GM12878 (cell line): Measurements from ENCODE around the gene BEGAIN. TPM values are rescaled to one million over a fixed set of nuclear protein-coding genes. Genes with fewer than 3 reads are reported as not detected.

Experiments used
- ATAC-seq: fragments of 200-7000 bp; cut with Tn5 transposase; 3 replicates; pipeline ENCODE4 v1.9.1; 2020; ENCODE audit warnings: mild to moderate bottlenecking, moderate library complexity
- BruUV-seq: library from RNA; stranded (reverse); fragments of 400-500 nt; replicated peaks from 2 replicates; lab custom pipeline; 2021; lab: Mats Ljungman, UMichigan
- CTCF ChIA-PET: fragments of 300-600 bp; sonication (Branson Sonifier 250); formaldehyde crosslinking; extraction: SDS; loops from one replicate; lab custom pipeline; 2021; ENCODE audit warnings: inconsistent platforms; lab: Yijun Ruan, JAX
- POLR2A ChIA-PET: fragments of 350-600 bp; formaldehyde crosslinking; extraction: SDS; loops from one replicate; lab custom pipeline; 2021; ENCODE audit warnings: inconsistent platforms; lab: Charles Lee
- RAD21 ChIA-PET: fragments of 300-600 bp; sonication (Branson Sonifier 250); formaldehyde crosslinking; loops from one replicate; lab custom pipeline; 2023; ENCODE audit warnings: antibody characterized with exemption; ENCODE audit not compliant: unreplicated experiment; lab: Charles Lee
- SMC1A ChIA-PET: fragments of 300-600 bp; sonication (Branson Sonifier 250); formaldehyde crosslinking; loops from one replicate; lab custom pipeline; 2023; ENCODE audit not compliant: unreplicated experiment, uncharacterized antibody; lab: Charles Lee
- DNase-seq: peaks from one replicate; pipeline ENCODE4 v3.0.0-alpha.2; 2011; ENCODE audit warnings: low read depth, low spot score
- FAIRE-seq: peaks from 3 replicates; lab custom pipeline; 2011; peaks lifted over from hg19 to GRCh38; lab: Jason Lieb, UNC
- H2AFZ ChIP-seq: 2 replicates; pipeline ENCODE4 v1.6.0; 2011; ENCODE audit warnings: low read depth, low read length, control low read depth; ENCODE audit not compliant: control insufficient read depth
- H3K27ac ChIP-seq: 2 replicates; pipeline ENCODE4 v1.5.1; 2011; ENCODE audit warnings: control low read depth; ENCODE audit not compliant: control insufficient read depth, insufficient read depth
- H3K27me3 ChIP-seq, 2 experiments: replicated peaks in 1 of 2; 2 replicates each; pipeline versions ENCODE4 v1.6.0 to v1.6.1; 2011; ENCODE audit warnings: low read length in 1 of 2; ENCODE audit not compliant: control insufficient read depth in 2 of 2, insufficient read depth in 2 of 2
- H3K36me3 ChIP-seq, 2 experiments: 2 replicates each; pipeline ENCODE4 v1.5.1; 2011; ENCODE audit warnings: low read length in 1 of 2; ENCODE audit not compliant: control insufficient read depth in 2 of 2, insufficient read depth in 2 of 2
- H3K4me1 ChIP-seq: 2 replicates; pipeline ENCODE4 v1.6.1; 2011; ENCODE audit warnings: mild to moderate bottlenecking, low read length, moderate library complexity, mixed read lengths; ENCODE audit not compliant: control insufficient read depth, insufficient read depth
- H3K4me2 ChIP-seq: 2 replicates; pipeline ENCODE4 v1.6.0; 2011; ENCODE audit warnings: control low read depth; ENCODE audit not compliant: control insufficient read depth, insufficient read depth
- H3K4me3 ChIP-seq: fragments of 200-600 bp; sonication (generic); 2 replicates; pipeline ENCODE4 v1.5.1; 2016
- H3K79me2 ChIP-seq: 2 replicates; pipeline ENCODE4 v1.6.0; 2011; ENCODE audit warnings: low read length; ENCODE audit not compliant: control insufficient read depth, insufficient read depth
- H3K9ac ChIP-seq: 2 replicates; pipeline ENCODE4 v1.8.0; 2011; ENCODE audit warnings: low read length, control low read depth, mixed read lengths; ENCODE audit not compliant: control insufficient read depth, insufficient read depth
- H3K9me3 ChIP-seq: replicated peaks from 3 replicates; pipeline ENCODE4 v1.5.1; 2011; ENCODE audit warnings: mild to moderate bottlenecking, low read length; ENCODE audit not compliant: control insufficient read depth, insufficient read depth
- H4K20me1 ChIP-seq: 2 replicates; pipeline ENCODE4 v1.6.0; 2011; ENCODE audit not compliant: control insufficient read depth, insufficient read depth
- BMI1 ChIP-seq: fragments of 450-650 bp; IDR thresholded peaks from 2 replicates; pipeline ENCODE4 v1.6.1; 2016; ENCODE audit warnings: mild to moderate bottlenecking, moderate library complexity, borderline replicate concordance
- CEBPZ ChIP-seq: fragments of 150-350 bp; IDR thresholded peaks from 2 replicates; pipeline ENCODE4 v1.6.1; 2016; ENCODE audit warnings: low read depth, low read length
- CHD2 ChIP-seq: IDR thresholded peaks from 2 replicates; pipeline ENCODE4 v1.6.1; 2011; ENCODE audit warnings: low read depth, low read length, improper control_type of control experiment, borderline replicate concordance
- IRF4 ChIP-seq: IDR thresholded peaks from 2 replicates; pipeline ENCODE4 v1.6.1; 2011; ENCODE audit warnings: low read depth, low read length
- IRF5 ChIP-seq: fragments of 450-650 bp; IDR thresholded peaks from 2 replicates; pipeline ENCODE4 v1.6.1; 2017; ENCODE audit warnings: borderline replicate concordance
- JUNB ChIP-seq: IDR thresholded peaks from 2 replicates; pipeline ENCODE4 v1.6.1; 2016; ENCODE audit warnings: antibody characterized with exemption, mild to moderate bottlenecking
- KDM1A ChIP-seq: fragments of 200-600 bp; sonication (generic); IDR thresholded peaks from 2 replicates; pipeline ENCODE4 v1.6.1; 2016; ENCODE audit warnings: borderline replicate concordance
- MEF2B ChIP-seq: fragments of 450-650 bp; IDR thresholded peaks from 2 replicates; pipeline ENCODE4 v1.6.1; 2018; ENCODE audit warnings: mild to moderate bottlenecking, moderate library complexity; ENCODE audit not compliant: partially characterized antibody, poor library complexity, severe bottlenecking
- MTA2 ChIP-seq: fragments of 450-650 bp; IDR thresholded peaks from 2 replicates; pipeline ENCODE4 v1.6.1; 2016; ENCODE audit warnings: low read depth, mild to moderate bottlenecking, moderate library complexity
- MYB ChIP-seq: fragments of 150-350 bp; IDR thresholded peaks from 2 replicates; pipeline ENCODE4 v1.6.1; 2014; ENCODE audit warnings: mild to moderate bottlenecking, low read depth, low read length, borderline replicate concordance
- POLR2AphosphoS2 ChIP-seq: IDR thresholded peaks from 2 replicates; pipeline ENCODE4 v1.6.1; 2011; ENCODE audit warnings: low read depth, mild to moderate bottlenecking, low read length, improper control_type of control experiment, moderate library complexity
- RCOR1 ChIP-seq: conservative IDR thresholded peaks from 2 replicates; pipeline ENCODE4 v1.6.1; 2012; ENCODE audit warnings: low read depth, low read length, improper control_type of control experiment
- ZBTB33 ChIP-seq: fragments of 450-650 bp; IDR thresholded peaks from 2 replicates; pipeline ENCODE4 v1.6.1; 2017; ENCODE audit warnings: mild to moderate bottlenecking
- ZBTB40 ChIP-seq: fragments of 450-650 bp; IDR thresholded peaks from 2 replicates; pipeline ENCODE4 v1.6.1; 2016; ENCODE audit warnings: mild to moderate bottlenecking, moderate library complexity, borderline replicate concordance
- ZNF384 ChIP-seq: IDR thresholded peaks from 2 replicates; pipeline ENCODE4 v1.6.1; 2012; ENCODE audit warnings: low read depth, mild to moderate bottlenecking, low read length, improper control_type of control experiment, borderline replicate concordance
- WGBS: methylation state at CpG from one replicate; pipeline ENCODE4 v1.1.6; 2016; ENCODE audit warnings: low lambda C conversion rate; ENCODE audit not compliant: insufficient replicate concordance, insufficient coverage; ENCODE audit errors: missing lambda C conversion rate; 5-methylcytosine and 5-hydroxymethylcytosine counted together
- in situ Hi-C: fragments of 300-500 bp; cut with MboI; formaldehyde crosslinking; loops from 9 replicates; pipeline ENCODE4 v1.14.3; 2018; ENCODE audit warnings: mixed read lengths
- intact Hi-C: fragments of 100-400 bp; cut with micrococcal nuclease; formaldehyde crosslinking; loops from one replicate; pipeline ENCODE4 v1.14.2; 2022; ENCODE audit not compliant: unreplicated experiment
- polyA plus RNA-seq, 11 experiments: library from polyadenylated mRNA; depleted of rRNA in 4 of 11; unstranded in 6 of 11; stranded (reverse) in 5 of 11; fragments of >200 nt; fragmentation: Nextera tagmentation in 4 of 11; fragmentation: Illumina TruSeq in 1 of 11; extraction: Ambion mirVana in 4 of 11; extraction: Trizol in 1 of 11; gene quantifications; 1 replicate in 1 of 11; 2 replicates in 10 of 11; pipeline versions ENCODE4 v1.2.1 to v1.2.3, GENCODE V29; 2011 to 2016; ENCODE audit warnings: inconsistent platforms in 2 of 11, missing spikeins in 2 of 11, low read depth in 1 of 11
- total RNA-seq, 4 experiments: library from RNA; depleted of rRNA in 3 of 4; stranded (reverse); fragments of >200 nt in 3 of 4; fragmentation: Illumina TruSeq in 1 of 4; extraction: Trizol in 1 of 4; gene quantifications; 2 replicates each; pipeline versions ENCODE4 v1.2.1 to v1.2.3, GENCODE V29; 2013 to 2021

BEGAIN gene
- total and polyA plus RNA-seq, 10 of the 15 experiments (the other 5 are each of a cell fraction or from before 2014, with no cell fraction given): 0.01 to 0.31 (median 0.06) TPM; not detected in 5

GRCh38 chr14:100539766-100540140, 47.5 kb downstream of the BEGAIN start:
- no peak for DNase-seq
- ChIA-PET POLR2A (no interaction called here), RAD21 (no interaction called here), CTCF (no interaction called here), SMC1A (no interaction called here)
- Histone ChIP-seq H3K27me3 (no peaks in the 10 kb centered on the region), H3K27ac (no peak overlapping the region), H3K79me2 (no peaks in the 10 kb centered on the region), H3K4me3 (no peak overlapping the region), H4K20me1 (no peaks in the 10 kb centered on the region), H3K9me3 (no peaks in the 10 kb centered on the region), H3K36me3 (no peaks in the 10 kb centered on the region; a peak in 1 of 4 replicates), H3K9ac (no peak overlapping the region), H3K4me2 (no peak overlapping the region), H2AFZ (no peak overlapping the region), H3K4me1 (no peaks in the 10 kb centered on the region)
- intact Hi-C loops (no loop called here), in situ Hi-C loops (no loop called here)
- FAIRE-seq: no peak
- no TSS peak for BruUV-seq
- ATAC-seq: no peak
- WGBS: 67% methylated on average over 8 of the region's 13 CpGs
- TF ChIP-seq MYB (no peak), POLR2AphosphoS2 (no peak), ZBTB33 (no peak), MTA2 (no peak), CHD2 (no peak), IRF5 (no peak), JUNB (no peak), IRF4 (no peak), RCOR1 (no peak), CEBPZ (no peak), KDM1A (no peak), ZBTB40 (no peak), ZNF384 (no peak), MEF2B (no peak), BMI1 (no peak)
